ENCODE results near the gene PIK3AP1.
"Not testable (repeated sequence)": the region's sequence is repeated elsewhere in the genome, so short reads cannot be mapped to it uniquely, and the experiment has no call there.

PIK3AP1 gene

DNA sequence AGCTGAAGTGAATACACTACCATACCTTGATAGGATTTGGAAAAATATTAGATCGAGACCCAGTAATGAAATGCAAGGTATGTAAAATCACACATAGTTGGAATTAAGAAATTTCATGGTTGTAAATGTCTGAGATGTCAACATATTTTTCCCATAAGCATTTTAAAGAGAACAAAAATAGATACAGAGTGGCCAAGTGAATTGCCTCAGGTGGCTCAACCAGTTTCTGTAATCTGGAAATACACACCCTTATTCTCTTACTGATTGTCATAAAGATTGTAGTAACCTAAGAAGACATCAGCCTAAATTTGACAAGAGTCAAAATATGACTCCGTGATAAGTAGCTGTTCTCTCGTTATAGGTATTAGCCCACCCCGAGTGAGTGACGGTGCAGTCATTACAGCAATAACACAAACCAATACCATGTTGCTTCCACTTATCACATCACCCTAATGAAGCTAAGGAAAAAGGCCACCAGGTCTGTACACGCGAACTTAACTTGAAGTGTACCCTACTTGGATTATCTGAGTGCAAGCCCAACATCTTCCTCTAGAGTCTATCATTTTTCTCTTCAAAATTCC, 23.4 kb downstream of the PIK3AP1 start:
- DNase-seq (ENCODE audit: low read depth in 2 of 3, low spot score in 2 of 3), result no peak

DNA sequence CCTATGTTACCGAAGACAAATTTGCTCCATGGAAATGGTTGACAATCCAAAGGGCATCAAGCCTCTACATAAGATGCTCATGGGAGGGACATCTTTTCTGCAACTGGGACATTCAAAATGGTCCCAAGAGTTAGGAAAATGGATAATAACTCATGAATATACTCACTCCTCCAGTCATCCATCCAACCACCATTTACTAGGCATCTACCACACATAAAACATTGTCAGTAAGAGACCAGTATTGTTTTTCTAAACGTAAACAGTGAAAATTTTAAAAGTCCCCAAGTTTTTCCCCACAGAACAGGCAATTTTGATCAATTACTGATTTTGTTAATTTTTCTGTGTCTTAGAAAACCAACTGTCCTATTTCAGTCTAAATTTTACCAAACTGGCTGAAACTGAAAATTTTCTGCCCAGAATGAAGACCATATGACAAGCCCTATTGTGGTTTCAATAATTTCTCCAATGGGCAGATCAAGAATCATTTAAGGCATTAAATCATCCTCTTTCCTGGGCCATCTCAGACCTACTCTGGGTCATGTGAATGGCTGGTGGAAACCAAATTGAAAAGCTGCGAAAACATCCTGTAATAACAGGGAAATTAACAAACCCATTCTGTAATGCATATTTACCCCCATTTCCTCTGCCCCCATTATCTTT, 24.2 kb downstream of the PIK3AP1 start:
- DNase-seq (ENCODE audit: low read depth in 2 of 3, low spot score in 2 of 3), result no peak

DNA sequence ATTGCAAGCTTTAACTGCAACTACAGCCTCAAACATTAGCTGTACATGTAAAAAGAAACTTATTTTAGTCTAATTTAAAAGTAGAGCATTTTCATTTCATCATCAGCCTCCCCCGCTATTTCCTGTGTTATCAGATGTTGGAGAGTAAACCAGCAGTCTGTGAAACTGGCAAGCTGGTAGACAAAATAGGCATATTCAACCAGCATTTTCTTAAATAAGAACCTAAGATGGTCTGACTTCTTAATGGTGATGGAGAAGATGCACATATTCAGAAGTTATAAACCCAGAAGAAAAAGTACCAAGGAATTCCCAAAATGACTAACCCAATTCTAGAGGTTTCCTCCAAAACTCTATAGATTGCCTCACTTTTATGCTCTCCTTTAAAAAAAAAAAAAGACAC, 24.9 kb downstream of the PIK3AP1 start:
- no peak for DNase-seq (ENCODE audit: low read depth in 2 of 3, low spot score in 2 of 3)

DNA sequence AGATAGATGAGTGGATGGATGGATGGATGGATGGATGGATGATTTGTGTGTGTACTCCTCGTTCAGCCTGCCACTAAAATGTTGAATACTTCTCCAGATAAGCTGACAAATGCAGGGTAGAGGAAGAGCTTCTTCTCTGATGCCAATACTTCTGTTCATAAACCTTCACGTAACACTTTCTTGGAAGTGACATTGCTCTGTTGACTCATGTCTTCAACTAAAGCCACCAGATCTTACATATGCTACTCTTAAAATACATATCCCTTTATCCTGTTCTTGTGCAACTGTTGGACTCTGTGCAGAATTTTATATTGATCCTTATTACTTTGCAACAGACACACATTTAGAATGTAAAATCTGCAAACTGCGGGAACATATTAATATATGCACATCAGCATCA, 26.9 kb downstream of the PIK3AP1 start:
- DNase-seq (ENCODE audit: low read depth in 2 of 3, low spot score in 2 of 3), result no peak

DNA sequence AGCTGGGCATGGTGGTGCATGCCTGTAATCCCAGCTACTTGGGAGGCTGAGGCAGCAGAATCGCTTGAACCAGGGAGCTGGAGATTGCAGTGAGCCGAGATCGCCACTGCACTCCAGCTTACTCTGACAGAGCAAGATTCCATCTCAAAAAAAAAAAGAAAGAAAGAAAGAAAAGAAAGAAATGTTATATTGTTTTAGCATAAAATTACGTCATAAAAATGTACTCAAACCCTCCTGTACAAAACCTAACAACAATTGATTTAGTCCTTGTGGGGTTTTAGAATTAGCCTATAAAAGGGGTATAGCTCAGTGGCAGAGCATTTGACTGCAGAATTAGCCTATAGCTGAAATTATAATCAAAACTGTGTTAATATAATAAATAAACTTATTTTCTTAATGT, 27.9 kb downstream of the PIK3AP1 start:
- DNase-seq (ENCODE audit: low read depth in 2 of 3, low spot score in 2 of 3), result no peak

DNA sequence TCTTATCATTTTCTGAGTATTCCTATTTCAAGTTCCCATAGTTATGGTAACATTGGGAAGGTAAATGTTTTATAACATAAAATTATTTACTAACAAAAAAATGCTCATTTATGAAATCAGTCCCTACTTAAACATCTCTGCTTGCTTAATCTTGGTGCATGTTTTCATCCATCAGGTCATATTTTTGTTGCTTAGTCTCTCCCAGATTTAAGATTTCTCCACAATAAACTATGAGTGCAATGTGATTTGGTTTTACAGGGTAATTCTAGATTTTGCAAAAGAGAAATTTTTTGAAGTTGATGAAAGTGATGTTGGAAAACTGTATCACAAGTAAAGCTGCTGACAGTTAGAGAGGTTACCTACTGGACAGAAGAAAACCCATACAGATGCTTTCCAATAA, 28.6 kb downstream of the PIK3AP1 start:
- no peak for DNase-seq (ENCODE audit: low read depth in 2 of 3, low spot score in 2 of 3)

DNA sequence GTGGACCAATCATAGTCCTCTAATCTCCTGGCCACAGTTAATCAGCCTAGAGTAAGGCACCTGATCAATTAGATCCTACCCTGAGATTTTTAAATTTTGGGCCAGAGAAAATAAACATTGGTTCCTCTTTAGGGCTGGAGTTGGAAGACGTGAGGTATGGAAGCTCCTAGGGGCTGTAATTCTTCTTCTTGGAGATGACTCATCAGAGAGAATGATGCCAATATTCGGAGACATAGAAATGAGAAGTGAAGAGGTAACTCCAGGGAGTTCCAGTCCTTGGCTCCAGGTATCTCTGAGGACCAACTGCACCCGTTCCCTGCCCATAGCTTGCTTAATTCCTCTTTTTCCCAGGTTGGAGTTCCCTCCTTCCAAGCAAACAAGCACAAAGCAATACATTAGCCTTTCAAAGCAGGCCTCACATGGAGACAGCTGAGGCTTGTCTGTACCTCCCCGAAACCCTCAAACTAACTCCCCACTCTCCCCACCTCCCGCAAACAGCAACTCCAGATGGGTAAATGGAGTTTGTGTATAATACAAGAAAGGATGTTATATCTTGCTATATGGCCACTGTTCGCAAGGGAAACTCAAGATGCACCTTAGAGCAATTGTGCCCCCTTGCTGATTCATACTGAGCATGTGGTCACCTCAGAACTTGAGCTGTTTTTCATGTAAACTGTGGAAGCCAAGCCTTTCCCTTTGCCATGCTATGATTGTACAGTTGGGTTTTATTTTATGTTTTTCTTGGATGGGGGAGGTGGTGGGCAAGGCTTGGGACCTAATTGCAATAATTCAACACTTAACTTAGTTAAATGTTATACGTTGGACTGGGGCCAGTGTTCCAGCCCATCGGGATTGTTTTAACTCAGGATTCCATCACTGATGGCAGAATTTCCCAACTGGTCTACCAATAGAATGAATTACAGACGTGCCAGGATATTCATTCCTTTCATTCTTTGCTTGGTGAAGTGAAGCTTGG, 29.3 kb downstream of the PIK3AP1 start:
- no peak for DNase-seq (ENCODE audit: low read depth in 2 of 3, low spot score in 2 of 3)

DNA sequence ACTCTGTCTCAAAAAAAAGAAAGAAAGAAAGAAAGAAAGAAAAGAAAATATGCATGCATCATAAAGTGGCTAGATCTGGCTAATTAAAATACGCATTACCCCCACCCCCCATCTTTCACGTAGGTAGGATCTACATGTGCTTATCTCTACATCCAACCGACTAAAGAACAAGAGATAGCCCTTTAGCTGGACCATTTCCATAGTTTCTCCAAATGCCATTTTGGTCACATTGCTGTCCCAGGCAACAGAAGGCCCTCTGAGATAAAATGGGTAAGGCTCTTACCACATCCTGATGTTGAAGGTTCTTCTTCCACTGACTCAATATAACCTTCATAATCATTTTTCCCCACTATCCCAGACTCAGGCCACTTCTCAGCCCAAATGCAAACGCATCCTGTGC, 31.5 kb downstream of the PIK3AP1 start:
- DNase-seq (ENCODE audit: low read depth in 2 of 3, low spot score in 2 of 3), result no peak

DNA sequence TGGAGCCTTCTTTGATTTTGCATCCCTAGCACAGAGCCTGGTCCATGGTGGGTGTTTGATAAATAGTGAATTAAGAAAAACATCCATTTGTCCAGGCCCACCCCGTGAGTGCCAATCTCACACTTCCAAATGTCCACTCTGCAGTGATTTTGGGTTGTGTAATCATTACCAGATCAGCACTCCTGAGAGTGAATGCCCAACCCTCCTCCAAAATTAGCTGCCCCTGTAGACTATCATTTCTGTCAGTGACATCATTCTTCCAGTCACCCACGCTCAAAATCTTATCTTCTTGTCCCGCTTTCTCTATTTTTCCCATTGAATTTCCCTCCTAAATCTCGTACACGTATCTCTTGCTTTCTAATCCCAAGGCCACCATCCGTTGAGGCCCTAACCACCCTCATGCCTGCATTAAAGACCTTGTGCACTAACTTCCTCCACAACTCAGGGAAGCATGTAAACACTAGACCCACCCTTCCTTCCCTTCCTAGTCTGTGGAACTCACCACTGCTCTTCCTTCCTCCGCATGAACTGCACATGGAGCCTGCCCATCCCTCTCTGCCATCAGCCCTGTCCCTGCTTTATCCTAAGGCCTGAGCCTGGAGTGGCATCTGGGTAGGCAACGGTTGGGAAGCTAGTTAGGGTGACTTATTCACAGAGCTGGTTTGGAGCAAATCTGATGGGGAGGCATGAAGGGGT, 32.8 kb downstream of the PIK3AP1 start:
- no peak for DNase-seq (ENCODE audit: low read depth in 2 of 3, low spot score in 2 of 3)

DNA sequence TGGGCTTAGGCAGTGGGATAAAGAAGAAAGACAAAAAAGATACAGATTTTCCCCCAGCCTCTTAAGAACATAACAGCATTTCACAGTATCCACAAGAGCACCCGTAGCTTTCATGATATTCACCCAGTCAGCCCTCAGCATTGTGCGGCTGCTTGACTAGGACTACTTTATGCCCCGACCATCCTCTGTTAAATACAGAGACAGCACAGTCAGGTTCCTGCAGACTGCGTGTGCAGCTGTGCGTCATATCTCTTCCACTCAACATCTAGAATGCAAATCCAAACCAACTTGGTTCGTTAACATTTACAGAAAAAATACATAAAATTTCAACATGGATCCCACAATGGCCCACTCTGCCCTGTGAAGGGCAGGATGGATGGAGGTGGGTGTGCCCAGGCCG, 33.8 kb downstream of the PIK3AP1 start:
- DNase-seq (ENCODE audit: low read depth in 2 of 3, low spot score in 2 of 3), result no peak

DNA sequence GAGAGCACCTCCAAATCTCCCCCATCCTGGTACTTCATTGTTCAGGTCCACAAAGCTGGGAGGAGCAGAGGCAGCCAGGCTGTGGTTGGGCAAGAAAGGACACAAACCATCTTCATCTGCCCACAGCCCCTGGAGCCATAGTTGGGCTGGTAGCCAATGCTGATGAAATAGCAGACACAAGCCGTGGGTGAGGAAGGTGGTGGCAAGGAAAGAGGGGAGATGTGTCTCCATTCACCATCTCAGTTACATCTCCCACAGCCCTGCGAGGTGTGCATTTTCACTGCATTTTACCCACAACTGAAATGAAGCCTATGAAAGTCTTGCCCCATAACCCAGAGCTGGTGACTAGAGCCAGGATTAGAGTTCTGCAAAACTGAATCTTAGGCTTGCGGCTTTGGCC, 35.0 kb downstream of the PIK3AP1 start:
- no peak for DNase-seq (ENCODE audit: low read depth in 2 of 3, low spot score in 2 of 3)

DNA sequence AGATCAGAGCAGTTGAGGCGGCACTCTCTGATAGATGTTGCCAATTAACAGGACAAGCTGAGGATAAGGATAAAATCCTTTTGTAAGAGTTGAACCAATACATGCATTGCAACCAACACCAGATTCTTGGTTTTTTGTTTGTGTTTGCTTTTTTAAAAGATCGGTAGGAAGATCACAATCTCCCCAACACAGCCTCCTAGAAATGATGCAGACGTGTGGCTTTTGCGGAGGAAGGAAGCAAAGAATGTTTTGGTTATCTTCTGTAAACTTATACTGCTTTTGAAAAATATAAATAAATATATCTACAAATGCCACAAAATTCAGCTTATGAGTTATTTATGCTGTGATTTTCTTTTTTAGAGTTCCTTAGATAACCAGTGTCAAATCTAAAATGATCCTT, 35.5 kb downstream of the PIK3AP1 start:
- no peak for DNase-seq (ENCODE audit: low read depth in 2 of 3, low spot score in 2 of 3)

DNA sequence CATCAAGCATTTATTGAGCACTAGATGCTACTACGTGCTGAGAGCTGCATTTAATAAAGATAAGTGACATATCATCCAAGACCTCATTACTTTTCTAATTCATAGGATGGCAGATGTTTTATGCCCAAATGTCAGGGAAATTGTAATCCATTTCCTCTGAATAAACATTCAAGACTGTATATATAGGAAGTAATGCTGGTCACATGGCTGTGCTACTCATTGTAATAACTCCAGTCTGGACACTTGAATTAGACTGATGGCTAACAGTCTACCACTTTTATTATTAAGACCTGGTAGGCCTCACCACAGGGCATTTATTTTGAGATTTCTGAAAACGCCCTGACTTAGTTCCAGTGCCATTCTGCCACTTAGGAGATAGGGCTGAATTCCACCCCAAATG, 36.6 kb downstream of the PIK3AP1 start:
- no peak for DNase-seq (ENCODE audit: low read depth in 2 of 3, low spot score in 2 of 3)

DNA sequence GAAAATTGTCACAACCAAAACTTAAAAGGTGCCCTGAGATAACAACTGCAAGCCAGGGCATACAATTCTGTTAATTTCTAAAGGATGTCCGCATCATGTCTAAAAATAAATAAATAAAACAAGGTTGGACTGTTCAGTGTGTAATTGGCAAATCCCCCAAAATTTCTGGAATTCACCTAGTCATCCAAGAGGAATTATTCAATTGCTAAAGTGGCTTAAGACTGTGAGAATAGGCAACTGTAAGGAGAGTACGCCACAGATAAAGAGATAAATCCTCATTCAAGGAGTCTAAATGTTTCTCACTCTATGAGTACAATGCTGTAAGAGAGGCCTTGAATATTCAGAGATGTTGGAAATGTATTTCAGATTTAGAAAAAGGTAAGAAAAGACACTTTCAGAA, 37.2 kb downstream of the PIK3AP1 start:
- DNase-seq (ENCODE audit: low read depth in 2 of 3, low spot score in 2 of 3), result no peak

DNA sequence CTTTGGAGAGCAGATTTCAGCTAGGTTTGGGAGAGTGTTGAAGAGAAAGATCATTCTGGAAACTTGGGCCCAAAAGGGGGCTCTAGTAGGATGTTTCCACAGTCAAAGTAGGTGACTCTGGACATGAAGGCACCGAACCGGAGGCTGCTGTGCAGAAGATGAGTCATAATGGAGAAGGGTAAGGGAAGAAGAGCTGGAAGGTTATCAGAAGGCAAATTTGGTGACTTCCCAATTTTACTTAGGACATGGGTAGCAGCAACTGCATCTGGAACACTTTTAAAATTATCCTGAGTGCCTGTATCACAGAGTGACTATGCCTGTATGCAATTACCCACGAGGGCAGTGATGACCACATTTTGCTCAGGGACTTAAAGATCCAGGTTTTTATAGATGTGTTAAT, 38.8 kb downstream of the PIK3AP1 start:
- DNase-seq (ENCODE audit: low read depth in 2 of 3, low spot score in 2 of 3), result no peak

DNA sequence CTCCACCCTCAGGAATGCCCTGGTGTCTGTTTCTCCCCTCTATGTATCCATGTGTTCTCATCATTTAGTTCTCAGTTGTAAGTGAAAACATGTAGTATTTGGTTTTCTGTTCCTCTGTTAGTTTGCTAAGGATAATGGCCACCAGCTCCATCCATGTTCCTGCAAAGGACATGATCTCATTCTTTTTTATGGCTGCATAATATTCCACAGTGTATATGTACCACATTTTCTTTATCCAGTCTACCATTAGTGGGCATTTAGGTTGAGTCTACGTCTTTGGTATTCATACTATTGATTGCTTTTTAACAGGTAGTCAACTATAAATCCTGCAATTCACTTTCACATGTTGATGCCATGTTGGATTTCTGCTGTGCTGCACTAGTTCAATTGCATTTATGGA, 39.9 kb downstream of the PIK3AP1 start:
- not testable (repeated sequence) for DNase-seq (ENCODE audit: low read depth in 2 of 3, low spot score in 2 of 3)

DNA sequence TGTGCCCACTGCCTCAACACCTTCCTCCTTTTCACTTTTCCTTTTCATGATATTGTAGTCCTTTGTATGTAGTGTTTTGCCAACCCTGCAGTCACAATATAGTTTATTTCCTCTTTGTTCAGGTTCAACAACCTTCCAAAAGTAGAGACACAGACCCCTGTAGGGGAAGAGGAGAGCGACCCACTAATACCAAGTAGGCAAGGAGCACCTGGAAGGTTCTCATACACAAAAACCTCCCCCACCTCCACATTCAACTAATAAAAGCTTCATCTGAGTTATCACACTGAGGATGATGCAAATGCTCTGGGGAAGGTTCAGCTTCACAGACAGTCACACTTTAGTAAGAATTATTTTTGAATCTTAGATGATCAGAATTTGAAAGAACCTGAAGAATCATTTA, 41.6 kb downstream of the PIK3AP1 start:
- DNase-seq (ENCODE audit: low read depth in 2 of 3, low spot score in 2 of 3), result no peak

DNA sequence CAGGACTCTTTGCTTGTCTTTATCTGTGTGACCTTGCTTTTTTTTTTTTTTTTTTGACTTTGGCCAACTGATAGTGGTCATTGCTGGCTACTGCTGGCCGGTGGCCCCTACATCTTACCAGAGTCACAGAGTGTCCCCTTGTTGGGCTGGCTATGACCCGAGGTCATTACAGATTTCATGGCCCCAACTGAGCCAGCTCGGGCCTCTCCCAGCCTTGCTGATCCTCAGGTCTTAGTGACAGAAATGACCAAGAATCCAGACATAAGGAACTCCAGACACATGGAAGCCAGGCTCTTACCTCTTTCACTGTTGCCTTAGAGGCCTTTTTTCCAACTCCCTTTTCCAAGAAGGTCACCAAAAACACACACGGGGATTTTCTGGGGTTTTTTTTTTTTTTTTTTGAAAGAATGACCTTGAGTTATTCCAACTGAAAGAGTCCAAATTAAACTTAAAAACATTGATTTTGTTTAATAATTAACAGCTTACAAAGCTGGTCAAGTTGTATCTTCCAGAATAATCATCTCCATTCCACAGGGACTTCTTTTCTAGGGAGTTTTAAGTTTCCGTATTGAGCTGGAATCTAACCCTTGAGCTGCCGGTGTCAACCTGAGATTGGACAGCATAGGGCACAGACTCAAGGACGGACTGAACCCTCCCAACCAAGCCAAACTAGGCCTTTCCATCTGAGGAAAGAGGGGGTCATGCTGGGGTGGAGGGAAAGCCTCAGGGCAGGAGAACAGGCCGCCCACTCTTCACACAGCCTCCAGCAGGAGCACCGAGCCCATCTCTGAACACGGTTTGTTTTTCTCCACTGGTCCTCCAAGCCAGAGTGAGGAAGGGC, 43.8 kb downstream of the PIK3AP1 start:
- DNase-seq (ENCODE audit: low read depth in 2 of 3, low spot score in 2 of 3), result no peak

DNA sequence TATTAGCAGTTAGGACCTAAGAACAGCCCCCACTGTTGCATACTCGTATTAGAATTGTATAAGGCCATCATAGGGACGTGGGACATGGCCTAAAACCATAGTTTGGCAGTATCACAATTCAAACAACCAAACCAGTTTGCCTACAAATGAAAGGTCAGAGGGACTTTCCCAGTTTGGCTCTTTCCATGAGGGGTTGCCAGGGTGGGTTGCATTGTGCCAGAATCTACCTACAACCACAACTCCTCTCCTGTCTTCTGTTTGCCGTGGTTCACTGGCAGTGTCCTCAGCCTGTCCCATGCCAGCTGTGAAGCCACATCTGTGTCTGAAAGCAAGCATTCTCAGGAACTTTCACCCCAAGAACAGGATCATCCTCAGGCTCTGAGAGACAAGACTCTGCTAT, 44.5 kb downstream of the PIK3AP1 start:
- no peak for DNase-seq (ENCODE audit: low read depth in 2 of 3, low spot score in 2 of 3)

DNA sequence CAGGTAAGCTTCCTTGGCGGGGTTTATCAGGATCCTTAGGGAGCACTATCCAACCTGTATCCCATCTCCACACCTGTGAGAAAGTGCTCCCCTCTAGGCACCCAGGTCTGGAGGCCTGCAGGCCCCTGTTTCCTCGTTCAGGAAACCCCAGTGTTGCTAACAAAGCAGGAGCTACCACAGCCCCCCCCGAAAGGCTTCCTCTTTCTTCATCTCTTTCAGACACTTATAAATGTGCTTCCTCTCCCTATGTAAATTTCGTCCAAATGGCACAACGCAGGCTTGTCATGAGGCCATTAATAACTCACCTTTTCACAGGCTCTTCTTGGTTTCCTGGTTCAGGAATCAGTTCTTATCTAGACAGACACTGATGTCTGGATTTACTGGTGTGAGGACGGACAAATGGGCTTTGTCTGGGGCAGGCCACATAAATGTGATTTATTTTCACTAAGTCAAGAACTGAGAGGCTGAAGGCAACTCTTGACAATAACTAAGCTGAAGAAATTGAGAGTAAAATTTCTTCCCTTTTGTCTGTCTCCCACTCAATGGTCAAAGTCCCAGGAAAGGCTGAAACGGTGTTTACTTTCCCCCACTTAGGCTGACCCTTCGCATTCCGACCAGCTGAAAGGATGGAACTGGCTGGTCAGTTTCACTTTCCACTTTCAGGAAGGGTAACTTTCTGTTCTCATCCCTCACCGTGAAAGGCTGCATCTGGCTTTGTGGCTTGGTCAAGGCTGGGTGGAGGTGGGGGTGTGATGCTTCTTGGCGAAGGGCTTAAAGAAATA, 46.8 kb downstream of the PIK3AP1 start:
- no peak for DNase-seq (ENCODE audit: low read depth in 2 of 3, low spot score in 2 of 3)

All from activated CD8-positive, alpha-beta memory T cell treated with anti-CD3 and anti-CD28 coated beads for 48 hours (primary cell).